MM.1S (cell line): Measurements from ENCODE around the gene PATJ.
A peak's percentile ranks its signal among the peaks of the same experiment; 100 is the strongest.
"Not testable (repeated sequence)": the region's sequence is repeated elsewhere in the genome, so short reads cannot be mapped to it uniquely, and the experiment has no call there.

ENCODE experiments used
- DNase-seq: peaks from one replicate; pipeline ENCODE4 v3.0.0-alpha.2; 2015
- H2AFZ ChIP-seq: fragments of 300-600 bp; sonication (generic); 2 replicates; pipeline ENCODE4 v1.6.0; 2016; ENCODE audit warnings: antibody characterized with exemption, low read length
- H3F3A ChIP-seq: fragments of 300-600 bp; sonication (generic); 2 replicates; pipeline ENCODE4 v1.6.1; 2016; ENCODE audit warnings: mild to moderate bottlenecking, antibody characterized with exemption, low read length, moderate library complexity, mixed read lengths; ENCODE audit not compliant: insufficient read depth
- H3K27ac ChIP-seq: fragments of 300-600 bp; sonication (generic); 2 replicates; pipeline ENCODE4 v1.5.1; 2016; ENCODE audit warnings: mild to moderate bottlenecking, low read length
- H3K27me3 ChIP-seq: fragments of 300-600 bp; sonication (generic); replicated peaks from 2 replicates; pipeline ENCODE4 v1.6.0; 2016; ENCODE audit warnings: low read length; ENCODE audit not compliant: insufficient read depth
- H3K36me3 ChIP-seq: fragments of 300-600 bp; sonication (generic); replicated peaks from 2 replicates; pipeline ENCODE4 v1.6.1; 2016; ENCODE audit warnings: mild to moderate bottlenecking, low read length, mixed read lengths; ENCODE audit not compliant: insufficient read depth
- H3K4me1 ChIP-seq: fragments of 300-600 bp; sonication (generic); 2 replicates; pipeline ENCODE4 v1.6.1; 2016; ENCODE audit warnings: low read length, mixed read lengths
- H3K4me2 ChIP-seq: fragments of 300-600 bp; sonication (generic); 2 replicates; pipeline ENCODE4 v1.6.0; 2016; ENCODE audit warnings: low read depth, low read length
- H3K4me3 ChIP-seq: fragments of 300-600 bp; sonication (generic); 2 replicates; pipeline ENCODE4 v1.5.1; 2016; ENCODE audit warnings: low read length, mixed read lengths
- H3K79me2 ChIP-seq: fragments of 300-600 bp; sonication (generic); 2 replicates; pipeline ENCODE4 v1.6.1; 2016; ENCODE audit warnings: mixed run types, low read length, mixed read lengths
- H3K9ac ChIP-seq: fragments of 300-600 bp; sonication (generic); 2 replicates; pipeline ENCODE4 v1.6.1; 2016; ENCODE audit warnings: low read length, mixed read lengths
- H3K9me2 ChIP-seq: fragments of 300-600 bp; sonication (generic); replicated peaks from 2 replicates; pipeline ENCODE4 v1.6.1; 2016; ENCODE audit warnings: mild to moderate bottlenecking, low read length, mixed read lengths; ENCODE audit not compliant: insufficient read depth
- H3K9me3 ChIP-seq: fragments of 300-600 bp; sonication (generic); replicated peaks from 2 replicates; pipeline ENCODE4 v1.6.1; 2016; ENCODE audit warnings: mild to moderate bottlenecking, low read length, mixed read lengths; ENCODE audit not compliant: insufficient read depth
- H4K20me1 ChIP-seq: fragments of 300-600 bp; sonication (generic); 2 replicates; pipeline ENCODE4 v1.6.1; 2016; ENCODE audit warnings: mild to moderate bottlenecking, low read length, moderate library complexity, mixed read lengths; ENCODE audit not compliant: insufficient read depth
- CTCF ChIP-seq: fragments of 300-600 bp; sonication (generic); IDR thresholded peaks from 2 replicates; pipeline ENCODE4 v1.5.1; 2016; ENCODE audit warnings: antibody characterized with exemption, low read length, mixed read lengths
- EZH2 ChIP-seq: fragments of 300-600 bp; sonication (generic); optimal IDR thresholded peaks from 2 replicates; pipeline ENCODE3; 2017; ENCODE audit warnings: low read depth, mild to moderate bottlenecking, antibody characterized with exemption, low read length, mixed read lengths
- EZH2phosphoT487 ChIP-seq: fragments of 300-600 bp; sonication (generic); IDR thresholded peaks from 2 replicates; pipeline ENCODE4 v1.6.1; 2018; ENCODE audit warnings: antibody characterized with exemption, low read length

PATJ gene

GRCh38 chr1:62144238-62144831, 402.1 kb downstream of the PATJ start:
- Histone ChIP-seq H3K27ac (no peak overlapping the region), H3K9me2 (no peaks in the 10 kb centered on the region), H4K20me1 (no peaks in the 10 kb centered on the region), H3K9me3 (no peaks in the 10 kb centered on the region), H3K36me3 (no peaks in the 10 kb centered on the region), H3K79me2 (no peaks in the 10 kb centered on the region), H3K4me3 (no peak overlapping the region), H3F3A (no peaks in the 10 kb centered on the region), H3K27me3 (no peaks in the 10 kb centered on the region), H3K4me1 (no peaks in the 10 kb centered on the region), H2AFZ (no peak overlapping the region), H3K9ac (no peak overlapping the region), H3K4me2 (no peak overlapping the region)
- peak; percentile 62 for DNase-seq
- TF ChIP-seq EZH2, result no peak
- peak; percentile 70 for TF ChIP-seq CTCF

GRCh38 chr1:62159940-62160348, 417.7 kb downstream of the PATJ start:
- Histone ChIP-seq H3K79me2 (no peaks in the 10 kb centered on the region), H3K9me3 (no peaks in the 10 kb centered on the region), H3K27ac (no peak overlapping the region), H3K27me3 (no peaks in the 10 kb centered on the region), H3K36me3 (no peaks in the 10 kb centered on the region), H4K20me1 (no peaks in the 10 kb centered on the region), H3K9me2 (no peaks in the 10 kb centered on the region), H3K9ac (no peak overlapping the region), H3F3A (no peaks in the 10 kb centered on the region), H3K4me2 (no peak overlapping the region), H3K4me3 (no peak overlapping the region), H3K4me1 (no peaks in the 10 kb centered on the region), H2AFZ (no peak overlapping the region)
- no peak for DNase-seq
- no peak for TF ChIP-seq EZH2phosphoT487
- no peak for TF ChIP-seq EZH2
- no peak for TF ChIP-seq CTCF

GRCh38 chr1:62161711-62162110, 419.4 kb downstream of the PATJ start:
- H4K20me1 ChIP-seq, result no peaks in the 10 kb centered on the region

GRCh38 chr1:62170380-62170779, 428.1 kb downstream of the PATJ start:
- not testable (repeated sequence) for H3K9ac ChIP-seq, H3K27ac ChIP-seq, H3K9me3 ChIP-seq, H3K4me1 ChIP-seq, H3K27me3 ChIP-seq, DNase-seq, H3F3A ChIP-seq, H2AFZ ChIP-seq, H3K4me3 ChIP-seq, H3K36me3 ChIP-seq, H3K4me2 ChIP-seq, H3K9me2 ChIP-seq, H4K20me1 ChIP-seq, H3K79me2 ChIP-seq

More at GRCh38 chr1:62161711-62162110, 419.4 kb downstream of the PATJ start:
- Histone ChIP-seq H3F3A (no peaks in the 10 kb centered on the region), H3K27ac (no peak overlapping the region), H3K4me3 (no peak overlapping the region), H3K9me2 (no peaks in the 10 kb centered on the region), H3K36me3 (no peaks in the 10 kb centered on the region), H2AFZ (no peak overlapping the region), H3K79me2 (no peaks in the 10 kb centered on the region), H3K9ac (no peak overlapping the region), H3K4me2 (no peak overlapping the region), H3K9me3 (no peaks in the 10 kb centered on the region), H3K4me1 (no peaks in the 10 kb centered on the region), H3K27me3 (no peaks in the 10 kb centered on the region)
- no peak for DNase-seq
- no peak for TF ChIP-seq CTCF
- TF ChIP-seq EZH2, result no peak
- no peak for TF ChIP-seq EZH2phosphoT487
